BLaER1 (cell line): ENCODE results near the gene EEF1G.
"Not testable (repeated sequence)": the region's sequence is repeated elsewhere in the genome, so short reads cannot be mapped to it uniquely, and the experiment has no call there.

Experiments
- H3K27ac ChIP-seq: shearing (Covaris generic); formaldehyde crosslinking; 2 replicates; pipeline ENCODE4 v1.8.1; 2022
- H3K27me3 ChIP-seq: shearing (Covaris generic); formaldehyde crosslinking; 2 replicates; pipeline ENCODE4 v1.8.1; 2022
- H3K36me3 ChIP-seq: shearing (Covaris generic); formaldehyde crosslinking; 2 replicates; pipeline ENCODE4 v1.8.1; 2022
- H3K4me1 ChIP-seq: shearing (Covaris generic); formaldehyde crosslinking; 2 replicates; pipeline ENCODE4 v1.8.1; 2022
- H3K4me2 ChIP-seq: shearing (Covaris generic); formaldehyde crosslinking; 2 replicates; pipeline ENCODE4 v1.8.1; 2022
- H3K4me3 ChIP-seq: shearing (Covaris generic); formaldehyde crosslinking; 2 replicates; pipeline ENCODE4 v1.8.1; 2022
- H3K9ac ChIP-seq: shearing (Covaris generic); formaldehyde crosslinking; 2 replicates; pipeline ENCODE4 v1.8.1; 2022
- H3K9me3 ChIP-seq: shearing (Covaris generic); formaldehyde crosslinking; 2 replicates; pipeline ENCODE4 v1.8.1; 2022
- H4K20me1 ChIP-seq: shearing (Covaris generic); formaldehyde crosslinking; 2 replicates; pipeline ENCODE4 v1.8.1; 2022
- Cebpa-rat ChIP-seq: shearing (Covaris generic); IDR thresholded peaks from 2 replicates; pipeline ENCODE4 v1.8.1; 2022

Gene EEF1G

DNA sequence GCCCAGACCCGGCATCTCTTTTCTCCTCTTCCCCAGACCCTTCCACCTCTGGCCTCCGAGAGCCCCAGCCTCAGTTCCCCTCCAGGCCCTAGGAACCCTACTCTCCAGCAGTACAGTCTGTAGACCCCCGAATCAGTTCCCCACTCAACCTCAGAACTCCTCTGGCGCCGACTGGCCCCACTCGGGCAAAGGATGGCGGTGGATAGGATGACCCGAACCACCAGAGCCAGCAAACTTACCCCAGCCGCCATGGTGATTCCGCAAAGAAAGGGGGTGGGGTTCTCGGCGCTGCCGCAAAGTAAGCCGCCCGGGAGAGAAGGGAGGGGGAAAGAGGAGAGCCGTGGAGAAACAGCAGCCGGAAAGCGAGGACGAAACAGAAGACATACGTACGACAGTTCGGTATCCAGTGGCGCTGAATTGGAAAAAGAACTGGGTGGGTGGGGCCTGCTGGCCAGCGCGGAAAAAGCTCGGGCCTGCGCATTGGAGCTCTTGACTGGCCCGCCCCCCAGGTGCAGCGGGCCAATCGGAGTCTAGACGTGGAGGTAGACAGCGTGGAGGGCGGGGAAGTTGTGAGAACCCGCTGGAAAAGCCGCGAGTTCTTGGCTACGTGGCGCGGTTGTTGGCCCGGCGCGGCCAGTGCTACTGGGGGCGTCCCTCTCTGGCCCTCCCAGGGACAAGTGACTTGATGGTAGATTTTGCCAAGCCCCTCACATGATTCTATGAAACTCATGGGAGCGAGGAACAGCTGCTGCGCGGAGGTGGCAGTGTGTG is at the start of gene EEF1G:
TSS of gene EEF1G (minus strand) at position 300 of the 771 bp plus-strand sequence. CDS start at position 251, 49 bp downstream.
- Histone ChIP-seq H3K4me1 (peaks cover 54% of the 10 kb centered on the region), H3K36me3 (peaks cover 76% of the 10 kb centered on the region), H4K20me1 (peaks cover 46% of the 10 kb centered on the region), H3K4me3 (peak within 1 kb of the TSS; percentile 95), H3K27ac (peak within 1 kb of the TSS; percentile 93), H3K27me3 (no peaks in the 10 kb centered on the region), H3K9me3 (no peaks in the 10 kb centered on the region), H3K9ac (peak within 1 kb of the TSS; percentile 98), H3K4me2 (peak within 1 kb of the TSS; percentile 99)
- no peak for TF ChIP-seq Cebpa-rat

- H3K9ac ChIP-seq = no peak overlapping the region
- H3K27ac ChIP-seq = peak overlapping the region; percentile 88; the same call in 1 of the 2 replicates
- H3K4me1 ChIP-seq = peaks cover 58% of the 10 kb centered on the region
- H3K27me3 ChIP-seq = no peaks in the 10 kb centered on the region
- peak overlapping the region; percentile 85; the same call in 1 of the 2 replicates for H3K4me3 ChIP-seq
- peak overlapping the region; percentile 97 for H3K4me2 ChIP-seq
- H3K36me3 ChIP-seq = peaks cover 30% of the 10 kb centered on the region
- no peak for TF ChIP-seq Cebpa-rat
- no peaks in the 10 kb centered on the region for H3K9me3 ChIP-seq
- 0 out of 2 replicates have a peak, but pooled peaks cover 5% of the 10 kb centered on the region for H4K20me1 ChIP-seq
Observed at GRCh38 chr11:62622476-62623089, 48.9 kb upstream of the EEF1G start.

DNA sequence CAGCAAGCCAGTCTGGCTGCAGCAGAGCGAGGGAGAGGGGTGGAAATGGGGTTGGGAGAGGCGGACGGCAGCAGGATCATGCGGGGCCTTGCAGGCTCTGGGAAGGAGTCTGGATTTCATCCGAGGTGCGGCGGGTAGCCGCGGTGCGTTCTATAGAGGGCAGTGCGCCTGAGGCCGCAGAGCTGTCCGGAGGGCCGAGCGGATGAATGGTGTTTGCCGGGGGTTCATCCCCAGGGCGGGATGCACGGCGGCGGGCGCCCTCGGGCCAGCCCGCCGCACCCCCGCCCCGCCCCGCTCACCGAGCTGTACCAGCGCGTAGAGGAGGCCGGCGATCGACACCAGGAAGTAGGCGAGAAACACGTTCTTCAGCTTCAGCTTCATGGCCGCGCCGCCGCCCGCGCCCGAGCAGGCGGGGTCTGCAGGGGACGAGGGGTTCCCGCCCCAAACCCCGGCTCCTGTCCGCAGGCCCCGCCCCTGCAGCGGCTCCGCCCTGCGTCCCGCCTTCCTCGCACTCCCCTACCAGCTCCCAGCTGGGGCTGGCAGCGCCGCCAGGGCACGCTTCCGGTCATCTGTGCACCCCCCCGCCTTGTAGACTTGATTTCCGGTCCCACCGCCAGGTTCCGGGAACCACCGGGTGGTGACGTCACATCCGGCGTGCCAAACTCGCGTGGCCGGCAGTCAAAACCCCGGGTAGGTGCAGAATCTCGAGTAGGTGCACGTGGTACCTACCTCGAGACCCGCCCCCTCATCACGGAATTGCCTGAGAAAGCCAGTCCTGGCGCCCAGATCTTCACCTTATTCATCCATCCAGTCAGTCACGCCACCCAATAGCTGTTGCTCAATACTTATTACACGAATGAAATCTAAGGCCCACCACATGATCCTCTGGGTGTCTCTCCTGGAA is 48.1 kb upstream of the EEF1G start, which contains the start of gene B3GAT3:
TSS of gene B3GAT3 (minus strand) at position 420 of the 904 bp plus-strand sequence. CDS start at position 381, 39 bp downstream.
- peak; percentile 87 for TF ChIP-seq Cebpa-rat
- peak within 1 kb of the TSS; percentile 85 for H3K4me3 ChIP-seq

GRCh38 chr11:62621027-62621566 is 47.4 kb upstream of the EEF1G start:
- Histone ChIP-seq H3K4me1 (peaks cover 55% of the 10 kb centered on the region), H3K9me3 (no peaks in the 10 kb centered on the region), H3K27me3 (no peaks in the 10 kb centered on the region), H3K27ac (peak overlapping the region; percentile 88), H3K4me2 (peak overlapping the region; percentile 97), H3K9ac (peak overlapping the region; percentile 91), H3K36me3 (peaks cover 30% of the 10 kb centered on the region), H3K4me3 (peak overlapping the region; percentile 85), H4K20me1 (0 out of 2 replicates have a peak, but pooled peaks cover 5% of the 10 kb centered on the region)
- TF ChIP-seq Cebpa-rat = no peak

More for the DNA sequence above, 48.1 kb upstream of the EEF1G start, which contains the start of gene B3GAT3:
- no peaks in the 10 kb centered on the region for H3K27me3 ChIP-seq
- H4K20me1 ChIP-seq = 0 out of 2 replicates have a peak, but pooled peaks cover 5% of the 10 kb centered on the region
- H3K4me1 ChIP-seq = peaks cover 58% of the 10 kb centered on the region
- H3K4me2 ChIP-seq = peak within 1 kb of the TSS; percentile 97
- peaks cover 30% of the 10 kb centered on the region for H3K36me3 ChIP-seq
- H3K9ac ChIP-seq = peak within 1 kb of the TSS; percentile 91
- H3K27ac ChIP-seq = peak within 1 kb of the TSS; percentile 88
- no peaks in the 10 kb centered on the region for H3K9me3 ChIP-seq

DNA sequence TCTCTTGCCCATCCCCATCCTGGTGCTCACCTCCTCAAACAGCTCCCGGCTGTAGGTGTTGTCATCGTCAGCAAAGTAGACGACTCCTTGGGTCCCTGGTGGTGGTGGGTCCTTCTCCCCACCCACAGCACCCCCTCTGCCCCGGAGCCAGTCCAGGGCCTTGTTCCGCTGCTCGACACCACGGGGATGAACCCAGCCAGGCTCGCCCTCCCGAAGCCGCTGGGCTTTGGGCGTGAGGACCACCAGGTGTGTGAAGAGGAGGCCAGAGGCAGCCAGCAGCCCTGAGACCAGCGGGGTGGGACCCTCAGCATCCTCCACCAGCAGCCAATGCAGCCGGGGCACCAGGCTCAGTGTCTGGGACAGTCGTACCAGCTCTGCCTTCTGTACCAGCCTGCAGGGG is 43.3 kb upstream of the EEF1G start:
- not testable (repeated sequence) for H3K27ac ChIP-seq, H3K9me3 ChIP-seq, H3K9ac ChIP-seq, H3K4me2 ChIP-seq, H3K27me3 ChIP-seq, H4K20me1 ChIP-seq, H3K4me3 ChIP-seq
- Histone ChIP-seq H3K4me1 (peaks cover 26% of the 10 kb centered on the region), H3K36me3 (peaks cover 35% of the 10 kb centered on the region)

GRCh38 chr11:62615521-62615920 is 41.8 kb upstream of the EEF1G start:
- Histone ChIP-seq H3K9me3 (no peaks in the 10 kb centered on the region), H3K36me3 (peaks cover 35% of the 10 kb centered on the region), H4K20me1 (no peaks in the 10 kb centered on the region), H3K27me3 (no peaks in the 10 kb centered on the region), H3K4me1 (peaks cover 31% of the 10 kb centered on the region), H3K4me3 (no peak overlapping the region), H3K4me2 (no peak overlapping the region), H3K27ac (no peak overlapping the region), H3K9ac (no peak overlapping the region)
- TF ChIP-seq Cebpa-rat = no peak

- peak overlapping the region; percentile 59 for H3K27ac ChIP-seq
- no peak for TF ChIP-seq Cebpa-rat
- 0 out of 2 replicates have a peak overlapping the region, but pooled peaks have one; percentile 29 for H3K9ac ChIP-seq
Observed at GRCh38 chr11:62614275-62614674, 40.6 kb upstream of the EEF1G start.

DNA sequence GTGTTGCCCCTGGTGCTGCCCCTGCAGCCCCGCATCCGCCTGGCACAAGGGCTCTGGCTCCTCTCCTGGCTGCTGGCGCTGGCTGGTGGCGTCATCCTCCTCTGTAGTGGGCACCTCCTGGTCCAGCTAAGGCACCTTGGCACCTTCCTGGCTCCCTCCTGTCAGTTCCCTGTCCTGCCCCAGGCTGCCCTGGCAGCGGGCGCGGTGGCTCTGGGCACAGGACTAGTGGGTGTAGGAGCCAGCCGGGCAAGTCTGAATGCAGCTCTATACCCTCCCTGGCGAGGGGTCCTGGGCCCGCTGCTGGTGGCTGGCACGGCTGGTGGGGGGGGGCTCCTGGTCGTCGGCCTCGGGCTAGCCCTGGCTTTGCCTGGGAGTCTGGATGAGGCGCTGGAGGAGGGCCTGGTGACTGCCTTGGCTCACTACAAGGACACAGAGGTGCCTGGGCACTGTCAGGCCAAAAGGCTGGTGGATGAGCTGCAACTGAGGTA is 39.6 kb upstream of the EEF1G start:
- Histone ChIP-seq H3K4me1 (peaks cover 40% of the 10 kb centered on the region), H3K4me2 (peak overlapping the region; percentile 99), H3K27me3 (no peaks in the 10 kb centered on the region), H3K9me3 (no peaks in the 10 kb centered on the region), H4K20me1 (no peaks in the 10 kb centered on the region), H3K4me3 (no peak overlapping the region), H3K9ac (no peak overlapping the region), H3K27ac (peak overlapping the region; percentile 59), H3K36me3 (peaks cover 47% of the 10 kb centered on the region)
- no peak for TF ChIP-seq Cebpa-rat

More at GRCh38 chr11:62614275-62614674, 40.6 kb upstream of the EEF1G start:
- Histone ChIP-seq H3K27me3 (no peaks in the 10 kb centered on the region), H3K4me2 (no peak overlapping the region), H3K9me3 (no peaks in the 10 kb centered on the region), H4K20me1 (no peaks in the 10 kb centered on the region), H3K36me3 (peaks cover 38% of the 10 kb centered on the region), H3K4me1 (peaks cover 31% of the 10 kb centered on the region), H3K4me3 (no peak overlapping the region)
